H54 (cell line): Measurements from ENCODE around the gene MAML2.

Source experiments
- DNase-seq: peaks from one replicate; pipeline ENCODE4 v3.0.0; 2011; ENCODE audit warnings: low spot score, mixed read lengths; ENCODE audit not compliant: insufficient read length
- FAIRE-seq: peaks from 3 replicates; lab custom pipeline; 2011; peaks lifted over from hg19 to GRCh38; lab: Jason Lieb, UNC
- POLR2A ChIP-seq: IDR thresholded peaks from 2 replicates; pipeline ENCODE4 v1.6.1; 2011; ENCODE audit warnings: low read depth, mild to moderate bottlenecking, low read length

Gene MAML2

GRCh38 chr11:96061069-96061468 is 281.9 kb downstream of the MAML2 start:
- FAIRE-seq (no peak), DNase-seq (no peak)
- TF ChIP-seq POLR2A: no peak

- DNase-seq (no peak), FAIRE-seq (no peak)
- no peak for TF ChIP-seq POLR2A
These were observed 285.5 kb downstream of the MAML2 start for GRCh38 chr11:96057502-96057901.

- TF ChIP-seq POLR2A: no peak
- FAIRE-seq: no peak
- DNase-seq: no peak
These were observed 286.4 kb downstream of the MAML2 start for GRCh38 chr11:96056576-96056975.

- FAIRE-seq: peak; percentile 52
- TF ChIP-seq POLR2A: no peak
- DNase-seq: no peak
These were observed 287.1 kb downstream of the MAML2 start for GRCh38 chr11:96055706-96056387.

- TF ChIP-seq POLR2A: no peak
- peak; percentile 48 for FAIRE-seq
- no peak for DNase-seq
These were observed 287.9 kb downstream of the MAML2 start for GRCh38 chr11:96054870-96055705.

- no peak for TF ChIP-seq POLR2A
- DNase-seq: no peak
- FAIRE-seq: peak; percentile 6
These were observed 289.9 kb downstream of the MAML2 start for GRCh38 chr11:96052921-96053651.

GRCh38 chr11:96051820-96052219 is 291.2 kb downstream of the MAML2 start:
- FAIRE-seq: peak; percentile 55
- TF ChIP-seq POLR2A: no peak
- DNase-seq: no peak

GRCh38 chr11:96050435-96051182 is 292.4 kb downstream of the MAML2 start:
- TF ChIP-seq POLR2A: no peak
- FAIRE-seq (no peak), DNase-seq (no peak)

GRCh38 chr11:96049426-96049825 is 293.6 kb downstream of the MAML2 start:
- no peak for FAIRE-seq
- no peak for DNase-seq

GRCh38 chr11:96045622-96046456 is 297.2 kb downstream of the MAML2 start:
- FAIRE-seq: no peak
- no peak for TF ChIP-seq POLR2A
- no peak for DNase-seq

More at GRCh38 chr11:96049426-96049825, 293.6 kb downstream of the MAML2 start:
- TF ChIP-seq POLR2A: no peak

GRCh38 chr11:96044747-96045146 is 298.2 kb downstream of the MAML2 start:
- DNase-seq (no peak), FAIRE-seq (no peak)
- no peak for TF ChIP-seq POLR2A

GRCh38 chr11:96044311-96044710 is 298.7 kb downstream of the MAML2 start:
- no peak for TF ChIP-seq POLR2A
- FAIRE-seq (no peak), DNase-seq (no peak)
